ENCODE measurements around the gene AAK1.

AAK1 gene

DNA sequence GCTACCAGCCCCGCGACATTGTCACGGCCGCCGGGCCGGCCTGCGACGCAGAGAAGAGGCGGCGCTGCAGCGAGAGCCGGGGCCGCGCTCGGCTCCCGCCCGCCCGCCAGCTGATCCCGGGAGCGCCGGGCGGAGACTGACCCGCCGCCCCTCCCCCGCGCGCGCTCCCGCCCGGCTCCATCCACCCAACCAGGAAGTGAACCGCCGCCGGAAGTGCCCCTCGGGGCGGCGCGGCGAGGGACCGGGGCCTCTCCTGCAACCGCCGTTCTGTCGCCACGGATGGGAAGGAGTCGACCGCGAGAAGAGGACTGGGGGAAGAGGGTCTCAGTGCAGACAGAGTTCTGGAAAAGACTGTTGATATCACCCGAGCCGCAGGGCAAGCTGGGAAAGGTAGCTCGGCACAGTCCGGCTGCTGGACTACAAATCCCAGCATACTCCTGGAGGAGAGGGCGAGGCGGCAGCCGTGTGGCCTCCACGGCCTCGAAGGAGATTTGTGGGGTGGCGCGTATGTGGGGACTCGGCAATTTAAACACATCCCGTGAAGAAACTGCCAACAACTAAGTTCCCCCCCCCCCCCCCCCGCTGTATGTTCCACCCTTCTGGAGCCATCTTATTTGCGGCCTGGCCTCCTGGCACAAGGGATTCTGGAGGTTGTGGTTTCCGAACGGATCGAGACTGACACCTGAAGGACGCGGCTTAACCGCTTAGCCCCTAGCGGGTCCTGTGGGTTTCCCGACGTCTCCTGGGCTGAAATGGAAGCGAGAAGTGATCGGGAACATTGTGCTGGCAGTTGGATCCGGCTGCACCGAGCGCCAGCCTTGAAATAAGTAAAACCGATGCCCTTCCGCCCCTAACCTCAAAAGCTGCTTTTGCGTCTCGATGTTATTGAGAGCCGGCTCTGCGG lies at the start of gene AAK1:
TSS of gene AAK1 (minus strand) at position 138 of the 904 bp plus-strand sequence. CDS start 699 bp downstream, outside the sequence.
- TF ChIP-seq TAF1 (IDR thresholded peaks at IDR 0.05; ENCODE audit: low read depth) (peak; percentile 75), NFIC (IDR thresholded peaks at IDR 0.05) (no peak), ZBTB7A (IDR thresholded peaks at IDR 0.05; ENCODE audit: low read depth) (peak; percentile 10; the same call in 1 of the 2 replicates), YY1 (IDR thresholded peaks at IDR 0.05; ENCODE audit: low read depth) (peak; percentile 79), EP300 (IDR thresholded peaks at IDR 0.05; ENCODE audit: borderline replicate concordance) (no peak; the same call in 1 of the 2 replicates), TEAD4 (IDR thresholded peaks at IDR 0.05) (no peak), TCF12 (IDR thresholded peaks at IDR 0.05; ENCODE audit: low read depth) (peak; percentile 61)
- TF ChIP-seq, protein P1, sequence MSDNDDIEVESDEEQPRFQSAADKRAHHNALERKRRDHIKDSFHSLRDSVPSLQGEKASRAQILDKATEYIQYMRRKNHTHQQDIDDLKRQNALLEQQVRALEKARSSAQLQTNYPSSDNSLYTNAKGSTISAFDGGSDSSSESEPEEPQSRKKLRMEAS (IDR thresholded peaks at IDR 0.05) = peak; percentile 72

DNA sequence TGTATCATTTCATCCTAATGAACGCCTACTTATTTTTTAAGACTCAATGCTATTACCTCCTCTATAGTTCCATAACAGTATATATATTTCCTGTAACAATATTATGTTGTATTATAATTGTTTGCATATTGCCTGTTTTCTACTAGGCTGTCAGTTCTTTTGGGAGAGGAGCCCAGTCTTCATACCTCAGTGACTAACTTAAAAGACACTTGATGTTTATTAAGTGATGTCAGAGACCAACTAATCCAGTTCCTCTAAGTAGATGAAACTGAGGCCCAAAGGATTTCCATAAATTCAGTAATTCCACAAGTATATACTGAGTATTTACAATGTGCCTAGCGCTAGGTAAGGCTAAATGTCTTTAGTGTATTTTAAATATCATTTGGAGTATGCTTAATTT lies 48.9 kb upstream of the AAK1 start:
- TF ChIP-seq ZBTB7A (IDR thresholded peaks at IDR 0.05; ENCODE audit: low read depth) (no peak), TEAD4 (IDR thresholded peaks at IDR 0.05) (no peak), RAD21 (IDR thresholded peaks at IDR 0.05; ENCODE audit: low read depth) (no peak), EGR1 (IDR thresholded peaks at IDR 0.05) (no peak), TCF12 (IDR thresholded peaks at IDR 0.05; ENCODE audit: low read depth) (no peak), TAF1 (IDR thresholded peaks at IDR 0.05; ENCODE audit: low read depth) (no peak), CEBPB (IDR thresholded peaks at IDR 0.05) (no peak), YY1 (IDR thresholded peaks at IDR 0.05; ENCODE audit: low read depth) (no peak), FOXM1 (IDR thresholded peaks at IDR 0.05; ENCODE audit: borderline replicate concordance, low read depth) (no peak), EP300 (IDR thresholded peaks at IDR 0.05; ENCODE audit: borderline replicate concordance) (no peak), CREB1 (IDR thresholded peaks at IDR 0.05; ENCODE audit: low read depth) (no peak), NFIC (IDR thresholded peaks at IDR 0.05) (no peak)
- TF ChIP-seq, protein P2, sequence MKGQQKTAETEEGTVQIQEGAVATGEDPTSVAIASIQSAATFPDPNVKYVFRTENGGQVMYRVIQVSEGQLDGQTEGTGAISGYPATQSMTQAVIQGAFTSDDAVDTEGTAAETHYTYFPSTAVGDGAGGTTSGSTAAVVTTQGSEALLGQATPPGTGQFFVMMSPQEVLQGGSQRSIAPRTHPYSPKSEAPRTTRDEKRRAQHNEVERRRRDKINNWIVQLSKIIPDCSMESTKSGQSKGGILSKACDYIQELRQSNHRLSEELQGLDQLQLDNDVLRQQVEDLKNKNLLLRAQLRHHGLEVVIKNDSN (IDR thresholded peaks at IDR 0.05) = no peak
- TF ChIP-seq, protein P3, sequence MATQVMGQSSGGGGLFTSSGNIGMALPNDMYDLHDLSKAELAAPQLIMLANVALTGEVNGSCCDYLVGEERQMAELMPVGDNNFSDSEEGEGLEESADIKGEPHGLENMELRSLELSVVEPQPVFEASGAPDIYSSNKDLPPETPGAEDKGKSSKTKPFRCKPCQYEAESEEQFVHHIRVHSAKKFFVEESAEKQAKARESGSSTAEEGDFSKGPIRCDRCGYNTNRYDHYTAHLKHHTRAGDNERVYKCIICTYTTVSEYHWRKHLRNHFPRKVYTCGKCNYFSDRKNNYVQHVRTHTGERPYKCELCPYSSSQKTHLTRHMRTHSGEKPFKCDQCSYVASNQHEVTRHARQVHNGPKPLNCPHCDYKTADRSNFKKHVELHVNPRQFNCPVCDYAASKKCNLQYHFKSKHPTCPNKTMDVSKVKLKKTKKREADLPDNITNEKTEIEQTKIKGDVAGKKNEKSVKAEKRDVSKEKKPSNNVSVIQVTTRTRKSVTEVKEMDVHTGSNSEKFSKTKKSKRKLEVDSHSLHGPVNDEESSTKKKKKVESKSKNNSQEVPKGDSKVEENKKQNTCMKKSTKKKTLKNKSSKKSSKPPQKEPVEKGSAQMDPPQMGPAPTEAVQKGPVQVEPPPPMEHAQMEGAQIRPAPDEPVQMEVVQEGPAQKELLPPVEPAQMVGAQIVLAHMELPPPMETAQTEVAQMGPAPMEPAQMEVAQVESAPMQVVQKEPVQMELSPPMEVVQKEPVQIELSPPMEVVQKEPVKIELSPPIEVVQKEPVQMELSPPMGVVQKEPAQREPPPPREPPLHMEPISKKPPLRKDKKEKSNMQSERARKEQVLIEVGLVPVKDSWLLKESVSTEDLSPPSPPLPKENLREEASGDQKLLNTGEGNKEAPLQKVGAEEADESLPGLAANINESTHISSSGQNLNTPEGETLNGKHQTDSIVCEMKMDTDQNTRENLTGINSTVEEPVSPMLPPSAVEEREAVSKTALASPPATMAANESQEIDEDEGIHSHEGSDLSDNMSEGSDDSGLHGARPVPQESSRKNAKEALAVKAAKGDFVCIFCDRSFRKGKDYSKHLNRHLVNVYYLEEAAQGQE (IDR thresholded peaks at IDR 0.05; ENCODE audit: low read depth) = no peak
- TF ChIP-seq, protein P1 (IDR thresholded peaks at IDR 0.05) = no peak

DNA sequence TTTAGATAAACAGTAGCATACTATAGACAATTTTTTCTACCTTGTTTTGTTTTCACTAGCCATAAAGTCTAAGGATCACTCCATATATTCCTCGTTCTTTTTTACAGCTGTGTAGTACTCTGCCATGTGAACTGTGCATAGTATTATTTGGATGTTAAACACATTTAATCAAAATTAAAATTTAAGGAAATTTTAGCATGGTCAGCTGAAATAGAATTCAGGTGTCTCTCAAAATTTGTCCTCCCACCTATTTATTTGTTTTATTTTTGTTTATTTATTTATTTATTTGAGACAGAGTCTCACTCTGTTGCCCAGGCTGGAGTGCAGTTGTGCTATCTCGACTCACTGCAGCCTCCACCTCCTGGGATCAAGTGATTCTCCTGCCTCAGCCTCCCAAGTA lies 46.4 kb upstream of the AAK1 start:
- TF ChIP-seq CREB1 (IDR thresholded peaks at IDR 0.05; ENCODE audit: low read depth) (no peak), EP300 (IDR thresholded peaks at IDR 0.05; ENCODE audit: borderline replicate concordance) (no peak), TEAD4 (IDR thresholded peaks at IDR 0.05) (no peak), CEBPB (IDR thresholded peaks at IDR 0.05) (no peak), ZBTB7A (IDR thresholded peaks at IDR 0.05; ENCODE audit: low read depth) (no peak), EGR1 (IDR thresholded peaks at IDR 0.05) (no peak), TAF1 (IDR thresholded peaks at IDR 0.05; ENCODE audit: low read depth) (no peak), NFIC (IDR thresholded peaks at IDR 0.05) (no peak), YY1 (IDR thresholded peaks at IDR 0.05; ENCODE audit: low read depth) (no peak), RAD21 (IDR thresholded peaks at IDR 0.05; ENCODE audit: low read depth) (no peak)
- TF ChIP-seq, protein P1 (IDR thresholded peaks at IDR 0.05) = no peak
- TF ChIP-seq, protein P3 (IDR thresholded peaks at IDR 0.05; ENCODE audit: low read depth) = no peak

DNA sequence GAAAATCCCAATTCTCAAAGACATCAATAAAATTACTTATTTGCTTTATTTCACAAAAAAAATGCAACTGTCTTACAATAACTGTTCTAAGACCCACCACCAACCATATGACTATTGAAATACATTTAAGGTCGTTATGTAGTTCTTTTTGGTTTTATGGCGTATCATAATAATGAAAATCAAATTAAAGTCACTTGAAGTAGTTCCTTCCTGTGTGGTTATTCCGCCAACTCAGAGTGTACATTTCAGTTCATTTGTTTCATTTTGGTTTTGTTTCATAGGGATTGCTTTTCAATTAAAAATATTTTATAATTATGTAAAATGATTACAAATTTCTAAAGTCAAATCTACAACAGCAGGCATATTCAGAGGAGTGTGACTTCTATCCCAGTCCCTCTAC lies 45.9 kb upstream of the AAK1 start:
- TF ChIP-seq NFIC (IDR thresholded peaks at IDR 0.05) (no peak), CEBPB (IDR thresholded peaks at IDR 0.05) (no peak), EP300 (IDR thresholded peaks at IDR 0.05; ENCODE audit: borderline replicate concordance) (no peak), CREB1 (IDR thresholded peaks at IDR 0.05; ENCODE audit: low read depth) (no peak), TEAD4 (IDR thresholded peaks at IDR 0.05) (no peak), YY1 (IDR thresholded peaks at IDR 0.05; ENCODE audit: low read depth) (no peak), ZBTB7A (IDR thresholded peaks at IDR 0.05; ENCODE audit: low read depth) (no peak), EGR1 (IDR thresholded peaks at IDR 0.05) (no peak), TAF1 (IDR thresholded peaks at IDR 0.05; ENCODE audit: low read depth) (no peak), TCF12 (IDR thresholded peaks at IDR 0.05; ENCODE audit: low read depth) (no peak), FOXM1 (IDR thresholded peaks at IDR 0.05; ENCODE audit: borderline replicate concordance, low read depth) (no peak)
- TF ChIP-seq, protein P3 (IDR thresholded peaks at IDR 0.05; ENCODE audit: low read depth) = no peak

All from Ishikawa (cell line).